GM19240 (cell line): ENCODE results near the gene SPN.
A peak's percentile ranks its signal among the peaks of the same experiment; 100 is the strongest.
"Not testable (repeated sequence)": the region's sequence is repeated elsewhere in the genome, so short reads cannot be mapped to it uniquely, and the experiment has no call there.

Experiments used
- DNase-seq: peaks from one replicate; pipeline ENCODE4 v3.0.0; 2011; ENCODE audit warnings: low spot score; ENCODE audit not compliant: insufficient read length

Gene SPN, protein sequence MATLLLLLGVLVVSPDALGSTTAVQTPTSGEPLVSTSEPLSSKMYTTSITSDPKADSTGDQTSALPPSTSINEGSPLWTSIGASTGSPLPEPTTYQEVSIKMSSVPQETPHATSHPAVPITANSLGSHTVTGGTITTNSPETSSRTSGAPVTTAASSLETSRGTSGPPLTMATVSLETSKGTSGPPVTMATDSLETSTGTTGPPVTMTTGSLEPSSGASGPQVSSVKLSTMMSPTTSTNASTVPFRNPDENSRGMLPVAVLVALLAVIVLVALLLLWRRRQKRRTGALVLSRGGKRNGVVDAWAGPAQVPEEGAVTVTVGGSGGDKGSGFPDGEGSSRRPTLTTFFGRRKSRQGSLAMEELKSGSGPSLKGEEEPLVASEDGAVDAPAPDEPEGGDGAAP

DNA sequence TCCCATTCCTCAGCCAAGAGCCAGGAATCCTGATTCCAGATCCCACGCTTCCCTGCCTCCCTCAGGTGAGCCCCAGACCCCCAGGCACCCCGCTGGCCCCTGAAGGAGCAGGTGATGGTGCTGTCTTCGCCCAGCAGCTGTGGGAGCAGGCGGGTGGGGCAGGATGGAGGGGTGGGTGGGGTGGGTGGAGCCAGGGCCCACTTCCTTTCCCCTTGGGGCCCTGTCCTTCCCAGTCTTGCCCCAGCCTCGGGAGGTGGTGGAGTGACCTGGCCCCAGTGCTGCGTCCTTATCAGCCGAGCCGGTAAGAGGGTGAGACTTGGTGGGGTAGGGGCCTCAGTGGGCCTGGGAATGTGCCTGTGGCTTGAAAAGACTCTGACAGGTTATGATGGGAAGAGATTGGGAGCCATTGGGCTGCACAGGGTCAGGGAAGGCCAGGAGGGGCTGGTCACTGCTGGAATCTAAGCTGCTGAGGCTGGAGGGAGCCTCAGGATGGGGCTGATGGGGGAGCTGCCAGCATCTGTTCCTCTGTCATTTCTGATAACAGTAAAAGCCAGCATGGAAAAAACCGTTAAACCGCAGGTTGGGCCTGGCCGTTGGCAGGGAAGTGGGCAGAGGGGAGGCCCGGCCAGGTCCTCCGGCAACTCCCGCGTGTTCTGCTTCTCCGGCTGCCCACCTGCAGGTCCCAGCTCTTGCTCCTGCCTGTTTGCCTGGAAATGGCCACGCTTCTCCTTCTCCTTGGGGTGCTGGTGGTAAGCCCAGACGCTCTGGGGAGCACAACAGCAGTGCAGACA lies at the start of gene SPN:
Gene SPN, plus strand, starts transcription at position 232 of the 791 bp plus-strand sequence. Its CDS starts 482 bp downstream, at position 714.
- DNase-seq, result no peak

DNA sequence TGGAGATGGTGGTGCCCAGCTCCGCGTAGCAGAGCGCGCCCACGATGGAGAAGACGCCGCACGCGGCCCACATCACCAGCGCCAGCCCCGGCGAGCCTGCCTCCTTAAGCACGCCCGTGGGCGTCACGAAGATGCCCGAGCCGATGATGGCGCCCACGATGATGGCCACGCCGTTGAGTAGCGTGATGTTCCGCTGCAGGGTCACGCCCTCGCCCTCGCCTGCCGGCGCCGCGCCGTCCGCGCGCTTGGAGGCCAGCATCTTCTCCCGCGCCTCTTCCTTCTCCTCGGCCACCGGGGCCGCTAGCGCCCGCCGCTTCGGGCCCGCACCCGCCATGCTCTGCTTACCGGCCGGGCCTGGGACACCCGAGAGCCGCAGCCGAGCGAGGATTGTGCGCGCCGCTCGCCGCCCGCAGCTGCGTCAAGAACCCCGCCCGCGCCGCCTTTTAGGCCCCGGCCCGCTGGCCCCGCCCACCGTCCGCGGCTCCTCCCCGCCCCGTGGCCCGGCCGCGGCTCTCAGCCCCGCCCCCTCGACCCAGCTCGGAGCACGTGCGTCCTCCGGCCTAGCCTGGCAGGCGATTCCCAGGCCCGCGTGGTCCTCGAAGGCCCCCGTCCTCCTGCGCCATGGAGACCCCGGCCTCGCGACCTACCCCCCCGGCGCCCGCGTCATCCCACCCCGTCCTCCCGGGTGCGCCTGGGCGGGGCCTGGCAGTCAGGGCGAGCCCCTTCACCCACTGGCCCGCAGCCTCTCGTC lies 49.6 kb upstream of the SPN start:
- peak; percentile 31 for DNase-seq

DNA sequence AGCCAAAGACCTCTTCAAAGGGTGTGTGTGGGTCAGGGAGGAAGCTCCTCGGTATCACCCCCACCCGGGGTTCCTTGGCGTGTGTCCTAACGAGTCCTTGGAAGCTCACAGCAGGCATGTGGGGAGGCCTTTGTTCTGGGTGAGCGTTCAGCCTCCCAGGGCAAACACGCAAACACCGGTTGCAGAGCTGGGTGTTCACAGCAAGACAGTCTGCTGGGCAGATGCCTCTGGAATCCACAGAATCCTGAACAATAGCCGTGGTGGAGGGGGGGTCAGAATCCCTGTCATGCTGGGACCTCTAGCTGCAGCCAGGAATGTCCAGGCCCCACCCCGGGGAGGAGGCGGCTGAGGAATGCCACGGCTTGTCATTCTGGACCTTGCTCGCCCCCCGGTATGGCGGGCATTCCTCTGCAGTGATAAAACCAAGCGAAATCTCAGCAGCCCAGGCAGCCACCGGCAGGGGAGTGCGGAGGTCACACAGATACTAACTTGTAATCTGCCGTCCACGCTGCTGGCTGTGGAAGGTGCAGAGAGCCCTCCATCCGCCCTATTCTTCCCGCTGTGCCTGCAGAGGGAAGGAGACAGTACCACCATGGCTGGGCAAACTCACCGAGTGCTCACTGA lies 48.2 kb upstream of the SPN start:
- not testable (repeated sequence) for DNase-seq

DNA sequence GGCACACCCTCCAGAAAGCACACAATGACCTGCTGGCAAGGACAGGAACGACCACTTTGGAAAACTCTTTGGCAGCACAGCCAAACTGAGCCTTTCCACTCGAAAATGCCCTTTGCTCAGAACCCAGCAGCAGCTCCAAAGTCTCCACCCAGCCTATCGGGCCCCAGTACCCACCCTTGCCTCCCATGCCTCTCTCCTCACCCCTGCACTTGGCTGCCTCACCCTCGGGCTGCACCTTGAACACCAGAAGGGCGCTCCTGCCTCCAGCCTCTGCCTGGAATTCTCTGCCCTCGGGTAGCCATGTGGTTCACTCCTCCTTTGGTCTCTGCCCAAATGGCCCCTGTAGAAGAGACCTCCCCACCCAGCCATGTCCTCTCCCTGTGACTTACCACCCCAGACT lies 46.9 kb upstream of the SPN start:
- DNase-seq, result not testable (repeated sequence)

DNA sequence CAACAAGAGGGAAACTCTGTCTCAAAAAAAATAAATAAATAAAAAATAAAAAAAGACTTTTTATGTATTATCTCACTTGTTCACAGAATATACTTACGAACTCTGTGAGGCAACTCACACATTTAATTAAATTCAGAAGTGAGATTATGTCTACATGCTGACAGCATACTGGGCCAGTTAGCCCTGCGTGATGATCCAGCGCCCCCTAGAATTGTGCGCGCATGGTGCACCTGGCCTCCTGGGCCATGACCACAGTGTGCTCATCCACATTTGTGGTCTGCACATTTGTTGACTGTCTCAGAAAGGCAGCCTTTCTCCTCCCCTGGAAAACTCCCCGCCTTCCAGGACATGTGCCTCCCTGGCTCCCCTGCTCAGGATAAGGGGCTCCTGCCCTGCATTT lies 42.5 kb upstream of the SPN start:
- DNase-seq, result not testable (repeated sequence)

DNA sequence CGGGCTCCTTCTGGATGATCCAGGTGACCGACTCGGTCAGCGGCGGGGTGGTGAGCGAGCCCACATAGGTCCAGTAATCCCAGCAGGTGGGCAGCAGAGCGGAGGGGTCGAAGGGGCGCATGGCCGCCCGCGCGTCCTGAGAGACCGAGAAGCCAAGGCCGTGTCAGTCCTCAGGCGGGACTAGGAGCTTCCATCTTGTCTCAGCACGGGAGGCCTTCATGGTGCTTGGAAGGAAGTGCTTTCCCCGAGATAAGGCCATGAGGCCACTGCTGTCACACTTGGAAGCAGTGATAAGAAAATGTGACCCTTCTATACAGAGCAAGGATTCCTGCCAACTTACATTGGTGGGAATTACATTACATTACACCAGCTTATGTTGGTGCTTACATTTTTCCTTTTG lies 40.3 kb upstream of the SPN start:
- not testable (repeated sequence) for DNase-seq

DNA sequence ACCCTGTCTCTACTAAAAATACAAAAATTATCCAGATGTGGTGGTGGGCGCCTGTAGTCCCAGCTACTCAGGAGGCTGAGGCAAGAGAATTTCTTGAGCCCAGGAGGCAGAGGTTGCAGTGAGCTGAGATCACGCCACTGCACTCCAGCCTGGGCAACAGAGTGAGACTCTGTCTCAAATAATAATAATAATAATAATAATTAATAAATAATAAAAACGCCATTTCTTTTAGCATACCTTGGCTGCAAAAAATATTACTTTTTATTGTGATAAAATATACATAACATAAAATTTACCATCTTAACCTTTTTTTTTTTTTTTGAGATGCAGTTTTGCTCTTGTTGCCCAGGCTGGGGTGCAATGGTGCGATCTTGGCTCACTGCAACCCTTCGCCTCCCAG lies 39.8 kb upstream of the SPN start:
- not testable (repeated sequence) for DNase-seq

DNA sequence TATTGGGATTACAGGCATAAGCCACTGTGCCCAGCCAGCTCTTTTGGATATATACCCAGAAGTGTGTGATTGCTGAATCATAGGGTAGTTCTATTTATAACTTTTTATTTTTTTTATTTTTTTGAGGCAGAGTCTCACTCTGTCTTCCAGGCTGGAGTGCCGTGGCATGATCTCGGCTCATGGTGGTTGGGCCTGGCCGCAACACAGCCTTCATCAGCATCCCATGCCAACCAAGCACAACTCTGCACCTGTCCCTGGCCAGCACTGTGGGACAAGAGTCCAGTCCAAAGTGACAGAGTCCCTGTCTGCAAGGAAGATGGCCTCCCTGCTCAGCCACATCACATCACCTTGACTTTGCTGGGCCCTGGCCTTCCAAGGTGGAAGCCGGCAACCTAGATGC lies 37.9 kb upstream of the SPN start:
- not testable (repeated sequence) for DNase-seq

DNA sequence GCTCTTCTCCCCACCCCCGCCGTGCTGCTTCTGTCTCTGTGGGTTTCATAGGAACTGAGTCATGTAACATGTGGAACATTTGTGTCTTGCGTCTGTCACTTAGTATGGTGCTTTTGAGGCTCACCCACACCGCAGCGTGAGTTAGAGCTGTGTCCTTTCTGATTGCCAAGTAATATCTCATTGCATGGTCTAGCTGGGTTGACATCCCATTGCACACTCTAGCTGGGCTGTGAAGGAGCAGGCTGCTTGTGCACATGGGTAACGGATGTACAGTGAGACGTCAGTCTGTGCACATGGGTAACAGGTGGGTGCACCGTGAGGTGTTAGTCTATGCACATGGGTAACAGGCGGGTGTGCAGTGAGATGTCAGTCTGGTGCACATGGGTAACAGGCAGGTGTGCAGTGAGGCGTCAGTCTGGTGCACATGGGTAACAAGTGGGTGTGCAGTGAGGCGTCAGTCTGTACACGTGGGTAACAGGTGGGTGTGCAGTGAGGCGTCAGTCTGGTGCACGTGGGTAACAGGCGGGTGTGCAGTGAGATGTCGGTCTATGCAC lies 36.2 kb upstream of the SPN start:
- DNase-seq, result not testable (repeated sequence)

DNA sequence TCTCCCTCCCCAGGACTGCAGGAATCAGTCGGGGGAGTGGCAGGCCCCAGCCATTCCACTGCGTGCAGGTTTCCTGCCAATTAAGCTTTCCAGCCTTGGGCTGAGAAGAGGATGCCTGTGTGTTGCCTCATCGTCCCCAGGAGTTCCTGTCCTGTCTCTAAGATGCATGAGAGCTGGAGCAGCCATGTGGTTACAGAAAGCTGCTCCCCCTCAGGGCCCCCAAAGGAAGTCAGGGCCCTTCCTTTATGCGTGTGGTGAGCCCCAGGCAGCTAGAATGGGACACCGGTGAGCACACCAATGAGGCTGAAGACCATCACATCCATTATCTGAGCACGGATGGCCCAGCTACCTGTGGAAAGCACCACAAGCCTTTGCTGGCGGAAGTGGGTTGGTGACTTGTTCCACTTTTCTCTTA lies 35.4 kb upstream of the SPN start:
- not testable (repeated sequence) for DNase-seq

DNA sequence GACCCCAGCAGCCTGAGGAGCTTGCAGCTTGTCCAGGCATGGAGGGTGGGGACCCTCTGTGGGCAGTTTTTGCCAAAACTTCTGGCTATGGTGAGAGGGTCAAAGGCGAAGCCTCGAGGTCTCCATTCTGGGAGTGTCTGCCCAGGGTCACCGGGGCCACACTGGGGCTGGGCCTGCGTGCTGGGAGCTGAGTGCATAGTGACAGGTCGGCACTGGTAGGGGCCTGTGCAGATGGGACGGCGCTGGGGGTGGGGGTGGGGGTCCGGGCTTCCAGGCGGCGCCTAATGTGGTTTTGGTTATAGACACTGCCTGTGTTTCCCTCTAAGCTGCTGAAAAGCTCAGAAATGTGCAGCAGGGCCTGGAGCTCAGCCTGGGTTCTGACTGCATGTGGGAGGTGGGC lies 34.3 kb upstream of the SPN start:
- DNase-seq, result not testable (repeated sequence)

DNA sequence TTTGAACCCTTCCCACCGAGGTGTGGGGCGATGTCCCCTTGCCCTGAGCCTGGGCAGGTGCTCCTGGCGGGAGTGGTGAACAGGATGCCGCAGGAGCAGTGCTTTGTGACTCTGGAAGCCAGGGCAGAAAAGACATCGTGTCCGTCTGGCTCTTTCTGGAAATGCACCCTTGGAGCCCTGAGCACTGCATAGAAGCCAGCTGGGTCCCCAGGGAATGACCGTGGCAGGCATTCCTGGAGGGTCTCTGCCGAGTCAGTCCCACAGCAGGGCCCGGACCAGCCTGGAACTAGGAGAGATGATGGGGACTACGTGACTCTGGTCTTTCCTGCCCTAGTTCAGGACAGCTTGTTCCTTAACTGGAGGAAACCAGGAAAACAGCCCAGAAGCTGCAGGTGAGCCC lies 33.7 kb upstream of the SPN start:
- not testable (repeated sequence) for DNase-seq

DNA sequence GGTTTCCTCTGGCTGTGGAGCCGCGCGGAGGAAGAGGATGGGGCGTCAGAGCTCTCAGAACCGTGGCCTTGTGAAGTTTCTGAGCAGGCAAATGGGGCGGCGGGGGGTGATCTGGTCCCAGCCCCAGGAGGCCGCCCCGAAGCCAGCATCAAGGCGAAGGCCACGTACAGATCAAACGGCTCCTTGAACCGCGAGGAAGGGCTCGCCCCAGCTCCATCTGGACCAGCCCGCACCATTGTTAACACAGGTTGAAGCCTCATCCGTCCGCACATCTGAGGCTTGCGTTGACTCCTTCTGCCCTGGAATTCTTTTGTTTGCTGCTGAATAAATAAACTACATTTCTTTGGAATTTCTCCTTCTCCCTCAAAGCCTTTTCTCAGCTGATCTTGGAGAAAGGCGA lies 31.4 kb upstream of the SPN start:
- not testable (repeated sequence) for DNase-seq

DNA sequence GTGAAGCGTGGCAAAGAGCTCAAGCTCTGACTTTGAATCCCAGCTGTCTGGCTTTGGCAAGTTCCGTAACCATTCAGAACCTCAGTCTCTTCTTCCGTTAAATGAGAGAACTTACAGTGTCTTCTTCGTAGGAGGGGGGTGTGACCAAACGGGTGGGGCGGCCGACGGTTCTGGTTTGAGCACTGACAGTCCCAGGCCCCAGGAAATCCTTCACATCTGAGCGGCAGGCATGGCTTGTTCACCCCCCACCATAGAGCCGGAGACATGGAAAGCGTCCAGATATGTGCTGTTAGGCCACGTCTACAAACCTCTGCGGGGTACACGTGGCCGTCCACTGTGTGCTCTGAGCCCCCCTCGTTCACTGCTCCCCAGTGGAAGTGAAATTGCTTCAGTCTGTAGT lies 27.1 kb upstream of the SPN start:
- not testable (repeated sequence) for DNase-seq

DNA sequence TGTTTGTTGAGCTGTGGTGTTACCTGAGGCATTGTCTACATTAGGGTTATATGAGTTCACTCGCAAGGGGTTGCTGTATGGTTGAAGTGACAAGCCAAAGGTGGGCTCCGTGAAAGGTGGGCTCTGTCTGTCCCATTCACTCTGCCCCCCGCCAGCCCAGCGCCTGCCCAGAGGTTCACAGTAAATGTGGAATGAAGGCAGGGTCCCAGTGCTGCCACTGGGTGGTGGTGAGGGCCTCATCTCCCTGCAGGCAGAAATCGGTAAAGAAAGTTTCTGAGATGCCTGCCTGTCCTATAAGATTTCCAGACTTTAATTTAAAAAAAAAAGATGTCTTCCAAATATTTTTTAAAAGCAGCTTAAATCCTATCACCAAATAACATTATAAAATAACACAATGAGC lies 26.7 kb upstream of the SPN start:
- DNase-seq, result not testable (repeated sequence)

DNA sequence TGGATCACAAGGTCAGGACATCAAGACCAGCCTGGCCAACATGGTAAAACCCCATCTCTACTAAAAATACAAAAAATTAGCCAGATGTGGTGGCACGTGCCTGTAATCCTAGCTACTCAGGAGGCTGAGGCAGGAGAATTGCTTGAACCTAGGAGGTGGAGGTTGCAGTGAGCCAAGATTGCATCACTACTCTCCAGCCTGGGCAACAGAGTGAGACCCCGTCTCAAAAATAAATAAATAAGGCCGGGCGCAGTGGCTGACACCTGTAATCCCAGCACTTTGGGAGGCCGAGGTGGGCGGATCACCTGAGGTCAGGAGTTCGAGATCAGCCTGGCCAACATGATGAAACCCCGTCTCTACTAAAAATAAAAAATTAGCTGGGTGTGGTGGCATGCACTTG lies 24.3 kb upstream of the SPN start:
- DNase-seq, result not testable (repeated sequence)

DNA sequence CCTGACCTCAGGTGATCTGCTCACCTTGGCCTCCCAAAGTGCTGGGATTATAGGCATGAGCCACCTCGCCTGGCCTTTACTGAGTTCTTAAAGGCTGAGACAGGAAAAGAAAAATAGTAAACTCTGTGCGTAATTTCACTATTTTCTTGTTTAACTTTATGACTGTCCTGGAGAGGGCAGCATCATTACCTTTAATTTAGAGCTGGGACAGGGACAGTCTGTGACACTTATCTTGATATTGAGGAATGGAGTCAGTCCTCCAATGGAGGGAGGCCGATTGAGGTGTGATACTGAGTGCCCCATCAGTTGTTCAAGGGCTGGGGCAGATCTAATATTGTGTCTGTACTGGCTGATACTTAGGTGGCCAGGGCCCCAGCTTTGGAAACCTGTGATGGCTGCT lies 21.5 kb upstream of the SPN start:
- no peak for DNase-seq

DNA sequence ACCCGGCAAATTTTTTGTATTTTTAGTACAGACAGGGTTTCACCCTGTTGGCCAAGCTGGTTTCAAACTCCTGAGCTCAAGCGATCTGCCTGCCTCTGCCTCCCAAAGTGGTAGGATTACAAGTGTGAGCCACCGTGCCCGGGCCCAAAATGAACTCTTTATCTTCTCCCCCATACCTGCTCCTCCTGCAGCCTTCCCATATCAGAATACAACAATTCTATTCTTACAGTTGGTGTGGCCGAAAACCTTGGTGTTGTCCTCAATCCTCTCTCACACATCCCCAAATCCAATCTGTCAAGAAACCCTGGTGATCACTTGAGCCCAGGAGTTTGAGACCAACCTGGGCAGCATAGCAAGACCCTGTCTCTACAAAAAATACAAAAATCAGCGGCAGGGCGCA lies 19.5 kb upstream of the SPN start:
- no peak for DNase-seq

DNA sequence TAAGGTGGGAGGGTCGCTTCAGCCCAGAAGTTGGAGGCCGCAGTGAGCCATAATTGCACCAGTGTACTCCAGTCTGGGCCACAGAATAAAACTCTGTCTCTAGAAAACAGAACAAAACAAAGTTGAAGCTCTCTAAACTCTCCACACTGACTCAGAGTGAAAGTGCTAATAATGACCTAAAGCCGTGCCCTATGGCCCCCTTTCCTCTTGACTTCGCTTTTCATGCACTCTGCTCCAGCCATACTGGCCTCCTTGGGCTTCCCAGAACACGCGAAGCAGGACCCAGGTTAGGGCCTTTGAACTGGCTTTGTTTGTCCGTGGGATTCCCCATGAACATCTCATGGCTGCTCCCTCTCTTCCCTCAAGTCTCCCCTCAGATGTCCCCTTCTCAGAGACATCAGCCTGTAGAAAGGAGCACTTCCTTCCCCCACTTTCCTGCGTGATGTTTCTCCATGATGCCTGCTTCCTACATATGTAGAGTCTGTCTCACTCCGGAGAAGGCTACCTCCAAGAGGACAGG lies 18.6 kb upstream of the SPN start:
- DNase-seq, result no peak

DNA sequence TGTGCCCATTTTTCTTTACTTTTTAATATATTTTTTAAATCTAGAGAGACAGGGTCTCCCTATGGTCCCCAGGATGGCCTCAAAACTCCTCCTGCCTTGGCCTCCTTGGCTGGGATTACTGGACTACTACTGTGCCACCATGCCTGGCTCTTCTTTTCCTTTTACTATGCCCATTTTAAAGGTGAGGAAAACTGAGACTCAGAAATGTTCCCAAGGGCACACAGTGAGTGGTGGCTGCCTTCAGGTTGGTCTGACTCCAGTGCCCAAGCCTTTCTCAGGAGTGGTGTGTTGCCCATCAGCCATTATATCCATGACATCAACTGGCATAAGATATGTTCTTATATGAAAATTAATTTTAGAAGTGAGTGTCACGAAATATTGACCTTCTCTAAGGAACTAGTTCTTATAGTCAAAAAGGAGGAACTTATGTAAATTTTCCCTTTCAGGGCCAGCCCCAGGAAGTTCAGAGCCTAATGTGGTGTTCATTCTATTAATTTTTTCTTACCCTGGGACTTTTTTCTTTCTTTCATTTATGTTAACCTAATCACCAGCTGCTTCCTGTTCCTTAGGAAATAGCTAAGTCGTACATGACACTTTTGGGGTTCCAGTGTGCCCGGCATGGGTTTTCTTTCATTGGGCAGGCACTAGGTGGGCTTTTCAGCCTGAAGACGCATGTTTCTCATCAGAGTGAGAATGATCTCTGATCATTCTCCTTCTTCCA lies 17.9 kb upstream of the SPN start:
- no peak for DNase-seq
